H4 (cell line): ENCODE results near the gene TUBGCP6. TPM values are rescaled to one million over a fixed set of nuclear protein-coding genes. Genes with fewer than 3 reads are reported as not detected.
"Not testable (repeated sequence)": the region's sequence is repeated elsewhere in the genome, so short reads cannot be mapped to it uniquely, and the experiment has no call there.

Experiments
- DNase-seq: peaks from one replicate; pipeline ENCODE4 v3.0.0-alpha.2; 2015; ENCODE audit warnings: low spot score
- total RNA-seq: library from RNA; depleted of rRNA; stranded (reverse); fragments of >200 nt; shearing (Covaris generic); gene quantifications from 2 replicates; pipeline ENCODE4 v1.2.3, GENCODE V29; 2014; rRNA removed

TUBGCP6 gene
- total RNA-seq, 1 experiment from 2014 or later = 4.9 TPM

GRCh38 chr22:50169774-50170341 is 75.0 kb downstream of the TUBGCP6 start:
- peak; percentile 37 for DNase-seq

GRCh38 chr22:50169181-50169759 is 75.6 kb downstream of the TUBGCP6 start:
- DNase-seq = no peak

GRCh38 chr22:50168490-50169180 is 76.2 kb downstream of the TUBGCP6 start:
- DNase-seq = not testable (repeated sequence)

GRCh38 chr22:50167689-50168489 is 76.9 kb downstream of the TUBGCP6 start:
- no peak for DNase-seq

Other genes starting within 250 kb of the TUBGCP6 start
- not detected in 2 replicates for gene IL17REL, start 232.3 kb downstream of the TUBGCP6 start, total RNA-seq
- gene TTLL8, start 186.7 kb downstream of the TUBGCP6 start, total RNA-seq = not detected in 2 replicates
- gene MLC1, start 159.6 kb downstream of the TUBGCP6 start, total RNA-seq = 1.4 and 3.3 TPM in 2 replicates
- 1.8 and 2.9 TPM in 2 replicates for gene MOV10L1, start 155.0 kb downstream of the TUBGCP6 start, total RNA-seq
- 4.2 and 4.4 TPM in 2 replicates for gene PANX2, start 74.3 kb downstream of the TUBGCP6 start, total RNA-seq
- gene TRABD, start 59.1 kb downstream of the TUBGCP6 start, total RNA-seq = 13.7 and 17.2 TPM in 2 replicates
- gene SELENOO, start 44.0 kb downstream of the TUBGCP6 start, total RNA-seq = 13.4 and 19.6 TPM in 2 replicates
- gene HDAC10, start 6.2 kb upstream of the TUBGCP6 start, total RNA-seq = 5.1 and 5.9 TPM in 2 replicates
- gene MAPK12, start 16.7 kb upstream of the TUBGCP6 start, total RNA-seq = 33.3 and 37.8 TPM in 2 replicates
- 4.0 and 5.5 TPM in 2 replicates for gene MAPK11, start 25.4 kb upstream of the TUBGCP6 start, total RNA-seq
- 42.4 and 53.2 TPM in 2 replicates for gene PLXNB2, start 62.6 kb upstream of the TUBGCP6 start, total RNA-seq
- 0.35 and 1.3 TPM in 2 replicates for gene DENND6B, start 82.0 kb upstream of the TUBGCP6 start, total RNA-seq
- gene PPP6R2, start 98.3 kb upstream of the TUBGCP6 start, total RNA-seq = 22.9 and 32.1 TPM in 2 replicates
- 29.1 and 33.9 TPM in 2 replicates for gene SBF1, start 230.0 kb upstream of the TUBGCP6 start, total RNA-seq
- gene ADM2, start 236.5 kb upstream of the TUBGCP6 start, total RNA-seq = 0.17 and 0.39 TPM in 2 replicates
- not detected in 2 replicates for gene MIOX, start 241.8 kb upstream of the TUBGCP6 start, total RNA-seq